ENCODE data around the gene MATN3. TPM values are rescaled to one million over a fixed set of nuclear protein-coding genes. Genes with fewer than 3 reads are reported as not detected.

The MATN3 gene
- total and polyA plus RNA-seq, 2 of the 8 experiments (the other 6 are each of a cell fraction or from before 2014, with no cell fraction given): 3.0 to 9.9 TPM

DNA sequence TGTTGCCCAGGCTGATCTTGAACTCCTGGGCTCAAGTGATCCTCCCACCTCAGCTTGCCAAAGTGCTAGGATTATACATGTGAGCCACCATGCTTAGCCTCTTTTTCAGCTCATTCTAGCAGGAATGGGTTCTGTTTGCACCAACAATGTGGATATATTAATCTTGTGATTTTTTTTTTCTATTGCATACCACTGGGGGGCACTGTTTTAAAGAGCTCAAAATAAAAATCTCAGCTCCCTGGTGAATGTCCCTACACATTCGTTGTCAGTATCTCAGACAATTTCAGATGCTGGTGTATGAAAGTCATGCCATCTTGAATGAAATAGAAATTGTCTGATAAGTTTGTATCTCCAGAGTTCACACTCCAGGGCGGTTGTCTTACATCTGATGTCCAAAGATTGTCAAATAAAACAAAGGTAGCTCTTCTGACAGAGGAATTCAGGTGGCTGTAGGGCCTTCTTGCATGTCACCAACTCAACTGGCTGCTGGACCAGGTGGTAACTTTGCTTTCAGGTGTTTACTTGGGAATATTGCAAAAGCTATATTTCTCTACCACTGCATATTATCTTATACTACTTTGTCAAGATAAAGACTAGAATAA lies 3.1 kb upstream of the MATN3 start:
- Histone ChIP-seq H3K18ac (ENCODE audit: extremely low read depth, low read length) (no peak overlapping the region), H3K56ac (replicated peaks; ENCODE audit: insufficient read length, low read depth, low read length) (no peak overlapping the region), H2BK120ac (replicated peaks; ENCODE audit: low read depth, low read length) (no peak overlapping the region), H3K4me1 (replicated peaks in 1 of 4; ENCODE audit: control insufficient read depth in 3 of 4, insufficient read depth in 4 of 4, low read length in 3 of 4) (peaks cover 0 to 13% (median 7%) of the 10 kb centered on the region in 4 experiments; a peak in 3 of 7 replicates), H3K27ac (ENCODE audit: low read depth, low read length) (no peak overlapping the region), H2BK5ac (ENCODE audit: low read depth, low read length) (no peak overlapping the region), H2BK20ac (ENCODE audit: low read length) (no peak overlapping the region), H3K4ac (replicated peaks; ENCODE audit: insufficient read length, low read depth, low read length) (no peak overlapping the region), H3K79me1 (ENCODE audit: low read depth, low read length) (no peaks in the 10 kb centered on the region), H3K79me2 (ENCODE audit: control insufficient read depth in 1 of 2, insufficient read depth in 2 of 2, low read length in 2 of 2) (no peaks in the 10 kb centered on the region), H3K9me3 (ENCODE audit: insufficient read depth in 2 of 2, low read depth in 1 of 2, low read length in 1 of 2) (0 out of 4 replicates have a peak, but pooled peaks cover 0 to 2% of the 10 kb centered on the region in 2 experiments), H3K36me3 (ENCODE audit: control insufficient read depth in 2 of 4, insufficient read depth in 4 of 4, low read length in 3 of 4) (no peaks in the 10 kb centered on the region), H2AFZ (ENCODE audit: low read length) (no peak overlapping the region), H2BK12ac (ENCODE audit: low read depth, low read length) (no peak overlapping the region), H3K27me3 (replicated peaks in 1 of 4; ENCODE audit: control insufficient read depth in 3 of 4, extremely low read depth in 1 of 4, insufficient read depth in 3 of 4, low read length in 3 of 4) (peaks cover 0 to 23% (median 14%) of the 10 kb centered on the region in 4 experiments; a peak in 6 of 7 replicates), H3K4me2 (ENCODE audit: insufficient read depth in 1 of 2, low read depth in 2 of 2, low read length in 2 of 2) (no peak overlapping the region), H3K23ac (ENCODE audit: insufficient read length) (no peak overlapping the region), H4K8ac (ENCODE audit: extremely low read depth, insufficient read depth, low read length) (no peak overlapping the region), H4K20me1 (replicated peaks in 1 of 2; ENCODE audit: control insufficient read depth in 1 of 2, insufficient read depth in 2 of 2, low read length in 2 of 2) (no peaks in the 10 kb centered on the region), H3K4me3 (ENCODE audit: extremely low read depth in 1 of 4, insufficient read depth in 2 of 4, low read depth in 3 of 4, low read length in 4 of 4) (no peak overlapping the region), H3K14ac (ENCODE audit: insufficient read length) (no peak overlapping the region), H2AK5ac (ENCODE audit: low read depth, low read length) (no peak overlapping the region), H3K9ac (replicated peaks in 1 of 4; ENCODE audit: extremely low read depth in 1 of 4, low read depth in 3 of 4, low read length in 3 of 4) (no peak overlapping the region), H4K5ac (ENCODE audit: insufficient read length, low read depth, low read length) (no peak overlapping the region), H2BK15ac (ENCODE audit: low read length) (no peak overlapping the region), H4K91ac (replicated peaks; ENCODE audit: insufficient read length, low read length) (no peak overlapping the region), H3K23me2 (ENCODE audit: low read depth, low read length) (peaks cover 9% of the 10 kb centered on the region; the same call in 1 of the 2 replicates)
- no peak for DNase-seq (ENCODE audit: low read depth in 1 of 2, low spot score in 2 of 2)
- WGBS, 2 experiments (ENCODE audit: extremely low coverage in 1 of 2, insufficient coverage in 1 of 2, insufficient read length in 1 of 2, insufficient replicate concordance in 2 of 2, low coverage in 1 of 2, low lambda C conversion rate in 2 of 2, missing lambda C conversion rate in 1 of 2): 26% methylated on average over 2 of the region's 2 CpGs; no CpG with 5 or more reads in 1 of the 2 experiments
- ChIA-PET POLR2A (ENCODE audit: partially characterized antibody) (interaction anchor here (0.6 to 1.4 kb wide), 6 partner anchors 12 to 117 kb away, joined by 3 to 4 read pairs (median 3); partner anchors contain the start of gene LAPTM4A), CTCF (ENCODE audit: partially characterized antibody) (interaction anchor here (0.6 to 9.4 kb wide), 61 partner anchors 8 to 646 kb away, joined by 3 to 125 read pairs (median 5); partner anchors contain the start of genes LAPTM4A and WDR35)
- FAIRE-seq: no peak
- TF ChIP-seq, protein P1, sequence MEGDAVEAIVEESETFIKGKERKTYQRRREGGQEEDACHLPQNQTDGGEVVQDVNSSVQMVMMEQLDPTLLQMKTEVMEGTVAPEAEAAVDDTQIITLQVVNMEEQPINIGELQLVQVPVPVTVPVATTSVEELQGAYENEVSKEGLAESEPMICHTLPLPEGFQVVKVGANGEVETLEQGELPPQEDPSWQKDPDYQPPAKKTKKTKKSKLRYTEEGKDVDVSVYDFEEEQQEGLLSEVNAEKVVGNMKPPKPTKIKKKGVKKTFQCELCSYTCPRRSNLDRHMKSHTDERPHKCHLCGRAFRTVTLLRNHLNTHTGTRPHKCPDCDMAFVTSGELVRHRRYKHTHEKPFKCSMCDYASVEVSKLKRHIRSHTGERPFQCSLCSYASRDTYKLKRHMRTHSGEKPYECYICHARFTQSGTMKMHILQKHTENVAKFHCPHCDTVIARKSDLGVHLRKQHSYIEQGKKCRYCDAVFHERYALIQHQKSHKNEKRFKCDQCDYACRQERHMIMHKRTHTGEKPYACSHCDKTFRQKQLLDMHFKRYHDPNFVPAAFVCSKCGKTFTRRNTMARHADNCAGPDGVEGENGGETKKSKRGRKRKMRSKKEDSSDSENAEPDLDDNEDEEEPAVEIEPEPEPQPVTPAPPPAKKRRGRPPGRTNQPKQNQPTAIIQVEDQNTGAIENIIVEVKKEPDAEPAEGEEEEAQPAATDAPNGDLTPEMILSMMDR (IDR thresholded peaks at IDR 0.05; ENCODE audit: control extremely low read depth in 1 of 3, insufficient read depth in 1 of 3, low read depth in 1 of 3, low read length in 3 of 3): peak in 2 of 3 experiments; percentile 39 to 44; a peak in 2 of 4 replicates
- TF ChIP-seq, protein P2, sequence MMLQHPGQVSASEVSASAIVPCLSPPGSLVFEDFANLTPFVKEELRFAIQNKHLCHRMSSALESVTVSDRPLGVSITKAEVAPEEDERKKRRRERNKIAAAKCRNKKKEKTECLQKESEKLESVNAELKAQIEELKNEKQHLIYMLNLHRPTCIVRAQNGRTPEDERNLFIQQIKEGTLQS (IDR thresholded peaks at IDR 0.05; ENCODE audit: insufficient read depth, low read depth, low read length): no peak
- peak; percentile 37 to 52 for TF ChIP-seq RAD21 (IDR thresholded peaks at IDR 0.05 in 1 of 2, conservative IDR thresholded peaks at IDR 0.05 in 1 of 2; ENCODE audit: low read depth in 2 of 2, low read length in 2 of 2)

Measured in H1 (cell line).